Sigmoid colon (tissue), 7 donors: ENCODE data around the gene DNAH11. TPM values are rescaled to one million over a fixed set of nuclear protein-coding genes. Genes with fewer than 3 reads are reported as not detected.

Source experiments
- DNase-seq: peaks from one replicate; pipeline ENCODE4 v3.0.0-alpha.2; 2019
- H3K27ac ChIP-seq, 4 donors: fragments of 200-600 bp; sonication (generic); one replicate each; pipeline ENCODE4 v1.5.1; 2016 to 2019; ENCODE audit warnings: mild to moderate bottlenecking in 1 of 4
- H3K27me3 ChIP-seq, 3 donors: fragments of 200-600 bp; sonication (generic); one replicate each; pipeline ENCODE4 v1.5.1; 2019; ENCODE audit warnings: mild to moderate bottlenecking in 1 of 3
- H3K36me3 ChIP-seq, 4 donors: fragments of 200-600 bp; sonication (generic); one replicate each; pipeline ENCODE4 v1.5.1; 2016 to 2019
- H3K4me1 ChIP-seq, 4 donors: fragments of 200-600 bp; sonication (generic); one replicate each; pipeline ENCODE4 v1.5.1; 2017 to 2019
- H3K4me3 ChIP-seq, 4 donors: fragments of 200-600 bp; sonication (generic); one replicate each; pipeline ENCODE4 v1.5.1; 2017 to 2019; ENCODE audit warnings: mild to moderate bottlenecking in 2 of 4, moderate library complexity in 1 of 4
- H3K9me3 ChIP-seq, 4 donors: fragments of 200-600 bp in 3 of 4; sonication (generic) in 3 of 4; one replicate each; pipeline versions ENCODE4 v1.5.1 to v1.6.1; 2013 to 2019
- CTCF ChIP-seq, 4 experiments: fragments of 450-650 bp in 3 of 4; fragments of 200-600 bp in 1 of 4; IDR thresholded peaks; one replicate each; pipeline ENCODE4 v1.5.1; 2016 to 2019; ENCODE audit warnings: antibody characterized with exemption in 4 of 4, mild to moderate bottlenecking in 3 of 4, moderate library complexity in 2 of 4
- EP300 ChIP-seq, 4 donors: sonication (generic); formaldehyde crosslinking; IDR thresholded peaks; one replicate each; pipeline ENCODE4 v1.6.1; 2017; ENCODE audit warnings: antibody characterized with exemption in 4 of 4
- POLR2A ChIP-seq, 2 donors: fragments of 450-650 bp; IDR thresholded peaks; one replicate each; pipeline ENCODE4 v1.6.1; 2016; ENCODE audit warnings: antibody characterized with exemption in 2 of 2, mild to moderate bottlenecking in 2 of 2, moderate library complexity in 2 of 2
- POLR2AphosphoS5 ChIP-seq, 4 donors: sonication (generic); formaldehyde crosslinking; IDR thresholded peaks; one replicate each; pipeline ENCODE4 v1.6.1; 2017; ENCODE audit warnings: antibody characterized with exemption in 4 of 4
- WGBS, 2 donors: extraction: QIAGEN DNeasy Blood & Tissue Kit; methylation state at CpG; one replicate each; pipeline ENCODE4 v1.1.7; 2013; 5-methylcytosine and 5-hydroxymethylcytosine counted together
- intact Hi-C: fragments of 100-400 bp; cut with DNase I; formaldehyde crosslinking; loops from one replicate; pipeline ENCODE4 v1.15.1; 2023
- polyA plus RNA-seq, 3 donors: library from polyadenylated mRNA; stranded (reverse); fragments of 200-250 nt; gene quantifications; one replicate each; pipeline ENCODE4 v1.2.3, GENCODE V29; 2013
- total RNA-seq, 4 donors: library from RNA; depleted of rRNA; stranded (reverse); fragments of >200 nt; gene quantifications; one replicate each; pipeline ENCODE4 v1.1.0, GENCODE V29; 2016
- donor health status: healthy with polysubstance abuse.
- donor health status: Bipolar disorder and iron deficiency.
- donor health status: healthy.

The DNAH11 gene
- total and polyA plus RNA-seq, 7 donors, result under 0.01 to 1.2 (median 0.13) TPM; not detected in 2

GRCh38 chr7:21605008-21605585 lies 62.3 kb downstream of the DNAH11 start:
- Histone ChIP-seq H3K36me3 (no peaks in the 10 kb centered on the region), H3K4me3 (no peak overlapping the region), H3K27me3 (no peaks in the 10 kb centered on the region), H3K27ac (no peak overlapping the region), H3K9me3 (no peaks in the 10 kb centered on the region), H3K4me1 (peaks cover 0 to 16% (median 7%) of the 10 kb centered on the region in 4 donors)
- intact Hi-C loops, result no loop called here
- WGBS, 2 donors, result 29 to 72% methylated on average over 3 of the region's 3 CpGs
- DNase-seq, result no peak
- TF ChIP-seq CTCF (IDR thresholded peaks at IDR 0.05) (no peak), POLR2AphosphoS5 (IDR thresholded peaks at IDR 0.05) (no peak), EP300 (IDR thresholded peaks at IDR 0.05) (no peak), POLR2A (IDR thresholded peaks at IDR 0.05) (no peak)

DNA sequence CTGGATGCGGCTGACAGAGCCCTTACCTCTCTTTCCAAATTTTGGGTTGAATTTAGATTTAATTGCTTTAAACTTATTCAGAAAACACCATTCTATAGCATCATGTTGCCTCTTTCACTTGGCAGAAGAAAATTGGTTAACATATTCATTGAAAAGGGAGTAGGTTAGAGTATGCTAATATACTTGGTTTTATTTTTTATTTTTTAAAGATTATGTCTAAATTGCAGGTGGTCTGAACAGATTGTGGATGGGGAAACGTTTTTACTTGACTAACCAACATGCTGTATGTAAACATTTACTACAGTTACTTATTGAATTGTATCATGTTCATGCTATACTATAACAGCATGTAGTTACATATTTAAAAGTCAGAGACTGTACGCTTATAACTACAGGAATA lies 65.6 kb downstream of the DNAH11 start:
- intact Hi-C loops, result no loop called here
- no peak overlapping the region for H3K27ac ChIP-seq
- H3K27me3 ChIP-seq, result no peaks in the 10 kb centered on the region
- TF ChIP-seq EP300 (IDR thresholded peaks at IDR 0.05) (no peak), POLR2A (IDR thresholded peaks at IDR 0.05) (no peak), POLR2AphosphoS5 (IDR thresholded peaks at IDR 0.05) (no peak), CTCF (IDR thresholded peaks at IDR 0.05) (no peak)
- H3K4me1 ChIP-seq, result peaks cover 0 to 8% (median 4%) of the 10 kb centered on the region in 4 donors
- H3K36me3 ChIP-seq, result no peaks in the 10 kb centered on the region
- 62 to 71% methylated on average over 3 of the region's 3 CpGs for WGBS, 2 donors
- no peak overlapping the region for H3K4me3 ChIP-seq
- no peaks in the 10 kb centered on the region for H3K9me3 ChIP-seq
- DNase-seq, result no peak

- TF ChIP-seq POLR2A (IDR thresholded peaks at IDR 0.05) (no peak), POLR2AphosphoS5 (IDR thresholded peaks at IDR 0.05) (no peak), EP300 (IDR thresholded peaks at IDR 0.05) (no peak), CTCF (IDR thresholded peaks at IDR 0.05) (no peak)
- no peak overlapping the region for H3K4me3 ChIP-seq
- H3K27me3 ChIP-seq, result no peaks in the 10 kb centered on the region
- H3K9me3 ChIP-seq, result no peaks in the 10 kb centered on the region
- no peaks in the 10 kb centered on the region for H3K4me1 ChIP-seq
- intact Hi-C loops, result no loop called here
- H3K36me3 ChIP-seq, result no peaks in the 10 kb centered on the region
- DNase-seq, result no peak
- 64 to 84% methylated on average over 4 of the region's 4 CpGs for WGBS, 2 donors
- H3K27ac ChIP-seq, result no peak overlapping the region
These were observed 68.3 kb downstream of the DNAH11 start for GRCh38 chr7:21611129-21611528.

DNA sequence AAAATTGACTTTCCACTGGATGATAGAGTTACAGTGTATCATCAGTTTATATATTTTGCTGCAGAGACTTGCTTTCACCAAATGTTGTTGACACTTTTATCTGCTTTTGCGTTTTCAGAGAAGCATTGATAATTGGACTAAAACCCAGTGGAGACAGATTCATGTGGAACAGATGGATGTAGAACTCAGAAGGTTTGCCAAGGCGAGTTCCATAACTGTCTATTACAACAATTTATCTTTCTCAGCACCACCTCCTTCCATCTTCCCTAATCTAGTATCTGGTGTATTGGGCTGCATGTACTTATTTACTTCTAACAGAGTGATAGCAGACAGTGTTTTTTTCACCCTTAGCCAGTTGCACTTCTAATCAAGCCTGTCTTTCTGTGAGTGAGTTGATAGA lies 73.3 kb downstream of the DNAH11 start:
- TF ChIP-seq EP300 (IDR thresholded peaks at IDR 0.05) (no peak), CTCF (IDR thresholded peaks at IDR 0.05) (no peak), POLR2AphosphoS5 (IDR thresholded peaks at IDR 0.05) (no peak), POLR2A (IDR thresholded peaks at IDR 0.05) (no peak)
- WGBS, 2 donors, result 69 to 83% methylated on average over 2 of the region's 2 CpGs

More for the DNA sequence above, 73.3 kb downstream of the DNAH11 start:
- intact Hi-C loops, result no loop called here
- Histone ChIP-seq H3K36me3 (no peaks in the 10 kb centered on the region), H3K4me3 (no peak overlapping the region), H3K27ac (no peak overlapping the region), H3K27me3 (no peaks in the 10 kb centered on the region), H3K9me3 (no peaks in the 10 kb centered on the region), H3K4me1 (peaks cover 0 to 11% (median 0%) of the 10 kb centered on the region in 4 donors)
- DNase-seq, result no peak
